VCaP (cell line): ENCODE measurements around the gene MCM5.

Experiments
- H3K27ac ChIP-seq: fragments of 450-650 bp; 2 replicates; pipeline ENCODE4 v1.5.1; 2017
- CTCF ChIP-seq: fragments of 450-650 bp; conservative IDR thresholded peaks from 2 replicates; pipeline ENCODE4 v1.5.1; 2017; ENCODE audit warnings: mild to moderate bottlenecking, moderate library complexity

The MCM5 gene

DNA sequence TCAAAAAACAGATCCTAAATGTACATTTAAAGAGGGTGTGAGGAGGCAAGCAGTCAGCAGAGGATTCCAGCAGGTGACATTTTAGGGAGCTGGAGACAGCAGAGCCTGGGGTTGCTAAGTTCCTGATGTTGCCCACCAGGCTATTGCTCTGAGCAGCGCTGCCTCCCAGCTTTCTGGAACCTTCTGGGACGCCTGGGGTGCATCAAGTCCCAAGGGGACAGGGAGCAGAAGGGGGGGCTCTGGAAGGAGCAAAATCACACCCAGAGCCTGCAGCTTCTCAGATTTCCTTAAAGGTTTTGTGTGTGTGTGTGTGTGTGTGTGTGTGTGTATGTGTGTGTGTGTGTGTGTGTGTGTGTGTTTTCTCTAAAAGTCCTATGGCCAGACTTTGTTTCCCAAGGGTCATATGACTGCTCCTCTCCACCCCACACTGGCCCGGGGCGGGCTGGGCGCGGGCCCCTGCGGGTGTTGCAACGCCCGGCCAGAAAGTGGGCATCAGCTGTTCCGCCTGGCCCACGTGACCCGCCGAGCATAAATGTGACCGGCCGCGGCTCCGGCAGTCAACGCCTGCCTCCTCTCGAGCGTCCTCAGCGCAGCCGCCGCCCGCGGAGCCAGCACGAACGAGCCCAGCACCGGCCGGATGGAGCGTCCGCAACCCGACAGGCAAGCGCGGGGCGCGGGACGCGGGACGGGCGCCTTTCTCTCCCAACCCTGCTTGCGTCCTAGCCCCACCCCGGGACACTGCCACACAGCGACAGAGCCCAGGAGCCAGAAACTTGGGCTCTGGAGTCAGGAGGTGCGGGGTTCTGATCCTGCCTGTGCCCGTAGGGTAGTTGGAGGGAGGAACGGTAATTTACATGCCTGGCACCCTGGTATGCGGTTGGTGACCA, 19.2 kb upstream of the MCM5 start, which contains the start of gene HMOX1:
Gene HMOX1, plus strand, starts transcription at position 560 of the 887 bp plus-strand sequence. Its CDS starts 78 bp downstream, at position 638.
- 0 out of 2 replicates have a peak, but pooled peaks have one; percentile 13 for TF ChIP-seq CTCF
- peak within 1 kb of the TSS; percentile 45 for H3K27ac ChIP-seq

GRCh38 chr22:35381424-35382009, 18.4 kb upstream of the MCM5 start:
- peak overlapping the region; percentile 45 for H3K27ac ChIP-seq
- no peak for TF ChIP-seq CTCF

GRCh38 chr22:35383679-35384071, 16.3 kb upstream of the MCM5 start:
- no peak for TF ChIP-seq CTCF
- no peak overlapping the region for H3K27ac ChIP-seq

GRCh38 chr22:35384527-35384926, 15.4 kb upstream of the MCM5 start:
- H3K27ac ChIP-seq: no peak overlapping the region
- no peak for TF ChIP-seq CTCF

DNA sequence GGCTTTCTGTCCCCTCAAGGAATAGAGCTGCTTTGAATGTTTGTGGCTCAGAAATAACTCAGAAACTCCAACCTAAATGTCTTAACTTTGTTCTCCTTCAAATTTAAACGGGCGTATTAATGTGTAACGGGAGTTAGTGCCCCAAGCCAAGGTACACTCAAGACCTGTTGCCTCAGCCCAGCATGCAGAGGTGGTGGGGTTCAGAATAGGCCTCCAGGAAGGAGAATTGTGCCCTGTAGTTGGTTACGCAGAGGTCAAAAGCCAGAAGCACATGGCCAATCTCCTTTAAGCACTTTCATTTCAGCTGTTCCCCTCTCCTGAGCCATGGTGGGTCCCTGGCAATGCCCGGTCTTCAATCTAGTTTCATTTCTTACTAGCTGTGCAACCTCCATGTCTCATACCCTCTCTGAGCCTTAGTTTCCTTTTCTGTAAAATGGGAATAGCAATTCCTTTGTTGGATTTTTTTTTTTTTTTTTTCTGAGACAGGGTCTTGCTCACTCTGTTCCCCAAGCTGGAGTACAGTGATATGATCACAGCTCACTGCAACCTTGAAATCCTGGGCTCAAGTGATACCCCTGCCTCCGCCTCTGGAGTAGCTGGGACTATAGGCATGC, 14.9 kb upstream of the MCM5 start:
- H3K27ac ChIP-seq: no peak overlapping the region
- no peak for TF ChIP-seq CTCF

- H3K27ac ChIP-seq: no peak overlapping the region
- no peak for TF ChIP-seq CTCF
Measured at GRCh38 chr22:35386670-35387288, 13.2 kb upstream of the MCM5 start.

- no peak overlapping the region for H3K27ac ChIP-seq
- no peak for TF ChIP-seq CTCF
Measured at GRCh38 chr22:35390933-35391332, 9.0 kb upstream of the MCM5 start.
